ENCODE data around the gene SYCN.

Gene SYCN

GRCh38 chr19:39154629-39155100, 49.4 kb downstream of the SYCN start:
- TF ChIP-seq CTCF (IDR thresholded peaks at IDR 0.05; ENCODE audit: low read depth, low read length, missing control alignments): no peak
- DNase-seq (ENCODE audit: low read depth): no peak
- H3K4me3 ChIP-seq (ENCODE audit: low read depth, low read length): no peak overlapping the region

GRCh38 chr19:39154100-39154628, 49.9 kb downstream of the SYCN start:
- DNase-seq (ENCODE audit: low read depth): no peak
- no peak overlapping the region for H3K4me3 ChIP-seq (ENCODE audit: low read depth, low read length)
- TF ChIP-seq CTCF (IDR thresholded peaks at IDR 0.05; ENCODE audit: low read depth, low read length, missing control alignments): no peak
